NCI-H128 (cell line): ENCODE data around the gene PPM1F.
"Not testable (repeated sequence)": the region's sequence is repeated elsewhere in the genome, so short reads cannot be mapped to it uniquely, and the experiment has no call there.

Experiments used
- DNase-seq: peaks from one replicate; lab custom pipeline; 2025; ENCODE audit not compliant: unreplicated experiment; lab: John Stamatoyannopoulos, UW

PPM1F gene

GRCh38 chr22:21921729-21922128, 30.9 kb downstream of the PPM1F start:
- DNase-seq = no peak

GRCh38 chr22:21921184-21921721, 31.4 kb downstream of the PPM1F start:
- DNase-seq = no peak

- no peak for DNase-seq
Measured at GRCh38 chr22:21920341-21921183, 32.1 kb downstream of the PPM1F start.

GRCh38 chr22:21919526-21920307, 32.9 kb downstream of the PPM1F start:
- no peak for DNase-seq

GRCh38 chr22:21918466-21919185, 34.0 kb downstream of the PPM1F start:
- no peak for DNase-seq

GRCh38 chr22:21917959-21918261, 34.7 kb downstream of the PPM1F start:
- DNase-seq = no peak

- no peak for DNase-seq
Measured at GRCh38 chr22:21917181-21917958, 35.3 kb downstream of the PPM1F start.

GRCh38 chr22:21916309-21916918, 36.2 kb downstream of the PPM1F start:
- no peak for DNase-seq

GRCh38 chr22:21915624-21916308, 36.9 kb downstream of the PPM1F start:
- no peak for DNase-seq

GRCh38 chr22:21914033-21914642, 38.5 kb downstream of the PPM1F start:
- DNase-seq = not testable (repeated sequence)

GRCh38 chr22:21910367-21910766, 42.3 kb downstream of the PPM1F start:
- DNase-seq = not testable (repeated sequence)

GRCh38 chr22:21909871-21910270, 42.8 kb downstream of the PPM1F start:
- no peak for DNase-seq

- no peak for DNase-seq
Measured at GRCh38 chr22:21907638-21908522, 44.8 kb downstream of the PPM1F start.

GRCh38 chr22:21905234-21905633, 47.4 kb downstream of the PPM1F start:
- DNase-seq = not testable (repeated sequence)

GRCh38 chr22:21904250-21904789, 48.3 kb downstream of the PPM1F start:
- no peak for DNase-seq

- DNase-seq = no peak
Measured at GRCh38 chr22:21903283-21903682, 49.4 kb downstream of the PPM1F start.

- no peak for DNase-seq
Measured at GRCh38 chr22:21902296-21903087, 50.2 kb downstream of the PPM1F start.
